K562 (cell line): ENCODE data around the gene TRIOBP. TPM values are rescaled to one million over a fixed set of nuclear protein-coding genes. Genes with fewer than 3 reads are reported as not detected.
A peak's percentile ranks its signal among the peaks of the same experiment; 100 is the strongest.

ENCODE experiments used
- ATAC-seq: fragments of 200-7000 bp; cut with Tn5 transposase; 3 replicates; pipeline ENCODE4 v1.9.1; 2020; ENCODE audit warnings: moderate library complexity
- BruUV-seq: library from RNA; stranded (reverse); fragments of 400-500 nt; replicated peaks from 2 replicates; lab custom pipeline; 2021; lab: Mats Ljungman, UMichigan
- CTCF ChIA-PET: fragments of 300-600 bp; formaldehyde crosslinking; extraction: SDS; loops from one replicate; lab custom pipeline; 2021; ENCODE audit warnings: low intra/inter-chr PET ratio; lab: Yijun Ruan, JAX
- POLR2A ChIA-PET: fragments of 300-600, 350-650 bp; sonication (Branson Sonifier 250); formaldehyde crosslinking; extraction: SDS; loops from one replicate; lab custom pipeline; 2021; ENCODE audit warnings: antibody characterized with exemption, inconsistent platforms; lab: Yijun Ruan, JAX
- DNase-seq, 4 experiments: peaks; one replicate each; pipeline versions ENCODE4 v3.0.0 to v3.0.0-alpha.2; 2011 to 2018; ENCODE audit warnings: low spot score in 3 of 4, mixed read lengths in 3 of 4; ENCODE audit errors: extremely low read depth in 1 of 4
- FAIRE-seq: peaks from 2 replicates; lab custom pipeline; 2011; peaks lifted over from hg19 to GRCh38; lab: Jason Lieb, UNC
- H2AFZ ChIP-seq: 2 replicates; pipeline ENCODE4 v1.6.0; 2011; ENCODE audit warnings: low read depth, low read length, control low read depth, inconsistent platforms
- H3K27ac ChIP-seq: fragments of 200-600 bp; 3 replicates; pipeline ENCODE4 v1.8.0; 2011; ENCODE audit warnings: low read depth, mild to moderate bottlenecking, control low read depth, inconsistent platforms, low read length, moderate library complexity, mixed read lengths; ENCODE audit errors: extremely low read depth
- H3K27me3 ChIP-seq, 2 experiments: fragments of 300-600 bp in 1 of 2; 2 replicates in 1 of 2; 3 replicates in 1 of 2; pipeline versions ENCODE4 v1.6.0 to v1.8.0; 2011; ENCODE audit warnings: inconsistent platforms in 2 of 2, low read length in 2 of 2, mild to moderate bottlenecking in 1 of 2, mixed read lengths in 1 of 2, moderate library complexity in 1 of 2; ENCODE audit not compliant: control insufficient read depth in 2 of 2, insufficient read depth in 2 of 2
- H3K36me3 ChIP-seq: fragments of 300-600 bp; 3 replicates; pipeline ENCODE4 v1.8.0; 2011; ENCODE audit warnings: mild to moderate bottlenecking, low read length, inconsistent platforms; ENCODE audit not compliant: control insufficient read depth, insufficient read depth
- H3K4me1 ChIP-seq, 2 experiments: fragments of 200-600 bp in 1 of 2; replicated peaks in 1 of 2; 2 replicates in 1 of 2; 3 replicates in 1 of 2; pipeline versions ENCODE4 v1.5.1 to v1.8.0; 2011; ENCODE audit warnings: inconsistent platforms in 2 of 2, low read length in 2 of 2, mild to moderate bottlenecking in 1 of 2, mixed read lengths in 1 of 2, moderate library complexity in 1 of 2; ENCODE audit not compliant: control insufficient read depth in 2 of 2, insufficient read depth in 2 of 2
- H3K4me2 ChIP-seq: 2 replicates; pipeline ENCODE4 v1.6.1; 2011; ENCODE audit warnings: low read length, control low read depth, inconsistent platforms, mixed read lengths; ENCODE audit not compliant: insufficient read depth
- H3K4me3 ChIP-seq: fragments of 200-600 bp; sonication (generic), shearing (Covaris generic); 2 replicates; pipeline ENCODE4 v1.5.1; 2016; ENCODE audit warnings: control low read depth, inconsistent platforms
- H3K79me2 ChIP-seq: fragments of 200-600 bp; 3 replicates; pipeline ENCODE4 v1.8.0; 2011; ENCODE audit warnings: low read length, inconsistent platforms; ENCODE audit not compliant: control insufficient read depth, insufficient read depth
- H3K9ac ChIP-seq, 2 experiments: 2 replicates each; pipeline versions ENCODE4 v1.6.0 to v1.6.1; 2011; ENCODE audit warnings: low read depth in 2 of 2, low read length in 2 of 2, control low read depth in 1 of 2, inconsistent platforms in 1 of 2, mild to moderate bottlenecking in 1 of 2, mixed read lengths in 1 of 2; ENCODE audit not compliant: insufficient read depth in 1 of 2
- H3K9me1 ChIP-seq: one replicate; pipeline ENCODE4 v1.6.0; 2011; ENCODE audit warnings: inconsistent platforms, mild to moderate bottlenecking, low read length, moderate library complexity; ENCODE audit not compliant: control insufficient read depth, insufficient read depth
- H3K9me3 ChIP-seq: replicated peaks from 2 replicates; pipeline ENCODE4 v1.5.1; 2011; ENCODE audit warnings: low read depth, low read length, inconsistent platforms; ENCODE audit not compliant: control insufficient read depth, insufficient read depth
- H4K20me1 ChIP-seq: replicated peaks from 2 replicates; pipeline ENCODE4 v1.6.1; 2011; ENCODE audit warnings: low read length, inconsistent platforms, mixed read lengths; ENCODE audit not compliant: control insufficient read depth, insufficient read depth
- ESRRA ChIP-seq: fragments of 450-650 bp; IDR thresholded peaks from 2 replicates; pipeline ENCODE4 v1.6.1; 2014; ENCODE audit warnings: low read depth, mild to moderate bottlenecking, moderate library complexity, borderline replicate concordance
- HES1 ChIP-seq: fragments of 450-650 bp; IDR thresholded peaks from 2 replicates; pipeline ENCODE4 v1.6.1; 2016; ENCODE audit warnings: low read depth, mild to moderate bottlenecking, moderate library complexity
- IRF2 ChIP-seq: sonication (generic); formaldehyde crosslinking; IDR thresholded peaks from 2 replicates; pipeline ENCODE4 v1.8.1; 2022; ENCODE audit warnings: mild to moderate bottlenecking, missing genetic modification reagents
- SPI1 ChIP-seq: IDR thresholded peaks from 2 replicates; pipeline ENCODE4 v1.6.1; 2011; ENCODE audit warnings: low read depth, low read length, control low read depth, borderline replicate concordance
- WGBS: fragments of 100-300 bp; shearing (Covaris generic); methylation state at CpG from one replicate; pipeline ENCODE4 v1.1.6; 2016; ENCODE audit warnings: low coverage, mixed read lengths; ENCODE audit not compliant: insufficient coverage; ENCODE audit errors: missing lambda C conversion rate; 5-methylcytosine and 5-hydroxymethylcytosine counted together
- in situ Hi-C: fragments of 300-500 bp; cut with MboI; formaldehyde crosslinking; loops from 4 replicates; pipeline ENCODE4 v1.15.0; 2018; ENCODE audit warnings: inconsistent platforms, mixed read lengths
- intact Hi-C: fragments of 100-400 bp; cut with micrococcal nuclease; formaldehyde crosslinking; loops from 2 replicates; pipeline ENCODE4 v1.14.2; 2022
- polyA plus RNA-seq, 8 experiments: library from polyadenylated mRNA; depleted of rRNA in 4 of 8; stranded (reverse) in 5 of 8; unstranded in 3 of 8; fragments of >200 nt; fragmentation: Nextera tagmentation in 2 of 8; fragmentation: Illumina TruSeq in 1 of 8; extraction: Ambion mirVana in 2 of 8; extraction: Trizol in 1 of 8; gene quantifications; 2 replicates each; pipeline versions ENCODE4 v1.2.1 to v1.2.3, GENCODE V29; 2011 to 2014; ENCODE audit warnings: inconsistent platforms in 1 of 8, missing spikeins in 1 of 8
- total RNA-seq, 7 experiments: library from RNA; depleted of rRNA in 6 of 7; stranded (reverse); fragments of >200 nt in 6 of 7; fragmentation: Illumina TruSeq in 2 of 7; extraction: Trizol in 2 of 7; gene quantifications; 2 replicates each; pipeline versions ENCODE4 v1.2.1 to v1.2.3, GENCODE V29; 2011 to 2021; ENCODE audit warnings: low replicate concordance in 1 of 7

TRIOBP gene
- total and polyA plus RNA-seq, 9 of the 15 experiments (the other 6 are each of a cell fraction or from before 2014, with no cell fraction given): 0.24 to 13.8 (median 5.5) TPM

- in situ Hi-C loops (no loop called here), intact Hi-C loops (no loop called here)
- no peaks in the 10 kb centered on the region for H3K27me3 ChIP-seq
- WGBS: 27% methylated on average over 4 of the region's 4 CpGs
- CTCF ChIA-PET: no interaction called here
- FAIRE-seq: no peak
- H3K9me3 ChIP-seq: no peaks in the 10 kb centered on the region
- H3K4me2 ChIP-seq: no peak overlapping the region
- no peaks in the 10 kb centered on the region for H3K36me3 ChIP-seq
- no peaks in the 10 kb centered on the region for H3K79me2 ChIP-seq
- H3K9ac ChIP-seq: no peak overlapping the region
- BruUV-seq: no TSS peak
- no peak overlapping the region for H2AFZ ChIP-seq
- ATAC-seq: no peak
- H3K9me1 ChIP-seq: no peaks in the 10 kb centered on the region
- peaks cover 0 to 4% of the 10 kb centered on the region in 2 experiments; a peak in 2 of 5 replicates for H3K4me1 ChIP-seq
- no peak overlapping the region for H3K4me3 ChIP-seq
- POLR2A ChIA-PET: interaction anchor here (1.9 kb wide), 1 partner anchor 10 kb away, joined by 6 read pairs; no protein-coding TSS in a partner anchor
- H3K27ac ChIP-seq: no peak overlapping the region
- DNase-seq: no peak
- H4K20me1 ChIP-seq: no peaks in the 10 kb centered on the region
- TF ChIP-seq ESRRA (peak; percentile 60; the same call in 1 of the 2 replicates), HES1 (no peak)
Measured at GRCh38 chr22:37771081-37771480, 74.2 kb downstream of the TRIOBP start.

- Histone ChIP-seq H3K9me1 (no peaks in the 10 kb centered on the region), H3K36me3 (no peaks in the 10 kb centered on the region), H4K20me1 (no peaks in the 10 kb centered on the region), H3K27me3 (no peaks in the 10 kb centered on the region)
- no peak for DNase-seq
- TF ChIP-seq IRF2 (CRISPR knock-in tag) (no peak), SPI1 (peak; percentile 41; the same call in 1 of the 2 replicates)
- TF ChIP-seq, all 486 proteins: peak for 1
- no peak overlapping the region for H3K27ac ChIP-seq
- no peak overlapping the region for H2AFZ ChIP-seq
- in situ Hi-C loops: no loop called here
- H3K9ac ChIP-seq: no peak overlapping the region
- ChIA-PET CTCF (no interaction called here), POLR2A (interaction anchor here (1.9 kb wide), 1 partner anchor 11 kb away, joined by 6 read pairs; no protein-coding TSS in a partner anchor)
- H3K9me3 ChIP-seq: no peaks in the 10 kb centered on the region
- FAIRE-seq: no peak
- peaks cover 0 to 7% of the 10 kb centered on the region in 2 experiments; a peak in 3 of 5 replicates for H3K4me1 ChIP-seq
- H3K4me2 ChIP-seq: no peak overlapping the region
- ATAC-seq: no peak
- no TSS peak for BruUV-seq
- no peaks in the 10 kb centered on the region for H3K79me2 ChIP-seq
- intact Hi-C loops: no loop called here
- 49% methylated on average over 10 of the region's 17 CpGs for WGBS
- H3K4me3 ChIP-seq: no peak overlapping the region
Measured at GRCh38 chr22:37771702-37772427, 75.0 kb downstream of the TRIOBP start.
